Activated T-cell treated with anti-CD3 and anti-CD28 coated beads, Interleukin-2, amount 50 U/mL, for 4 hours (primary cell): ENCODE measurements around the gene TNFAIP8L1. TPM values are rescaled to one million over a fixed set of nuclear protein-coding genes. Genes with fewer than 3 reads are reported as not detected.
"Not testable (repeated sequence)": the region's sequence is repeated elsewhere in the genome, so short reads cannot be mapped to it uniquely, and the experiment has no call there.

Experiments used
- ATAC-seq, 2 donors: fragments of 200-7000 bp; cut with Tn5 transposase; one replicate each; pipeline ENCODE4 v1.10.0; 2021
- DNase-seq: peaks from one replicate; pipeline ENCODE4 v3.0.0-alpha.2; 2020
- H3K27me3 Mint-ChIP-seq: one replicate; pipeline ENCODE4 v1.8.0; 2021; ENCODE audit warnings: low read depth, mixed read lengths
- H3K36me3 Mint-ChIP-seq: one replicate; pipeline ENCODE4 v1.8.0; 2022; ENCODE audit warnings: mixed read lengths; ENCODE audit not compliant: insufficient read depth
- H3K4me1 Mint-ChIP-seq: one replicate; pipeline ENCODE4 v1.8.0; 2021; ENCODE audit warnings: low read depth, mixed read lengths
- H3K4me3 Mint-ChIP-seq: one replicate; pipeline ENCODE4 v1.8.0; 2021; ENCODE audit warnings: mild to moderate bottlenecking, moderate library complexity, mixed read lengths
- H3K9me3 Mint-ChIP-seq: one replicate; pipeline ENCODE4 v1.8.0; 2021; ENCODE audit warnings: mixed read lengths
- total RNA-seq, 3 donors: library from RNA; stranded (reverse); gene quantifications; one replicate each; pipeline ENCODE4 v1.2.1, GENCODE V29; 2021

TNFAIP8L1 gene
- 1 to 10 TPM; 3.2 to 4.0 (median 3.9) TPM for total RNA-seq

DNA sequence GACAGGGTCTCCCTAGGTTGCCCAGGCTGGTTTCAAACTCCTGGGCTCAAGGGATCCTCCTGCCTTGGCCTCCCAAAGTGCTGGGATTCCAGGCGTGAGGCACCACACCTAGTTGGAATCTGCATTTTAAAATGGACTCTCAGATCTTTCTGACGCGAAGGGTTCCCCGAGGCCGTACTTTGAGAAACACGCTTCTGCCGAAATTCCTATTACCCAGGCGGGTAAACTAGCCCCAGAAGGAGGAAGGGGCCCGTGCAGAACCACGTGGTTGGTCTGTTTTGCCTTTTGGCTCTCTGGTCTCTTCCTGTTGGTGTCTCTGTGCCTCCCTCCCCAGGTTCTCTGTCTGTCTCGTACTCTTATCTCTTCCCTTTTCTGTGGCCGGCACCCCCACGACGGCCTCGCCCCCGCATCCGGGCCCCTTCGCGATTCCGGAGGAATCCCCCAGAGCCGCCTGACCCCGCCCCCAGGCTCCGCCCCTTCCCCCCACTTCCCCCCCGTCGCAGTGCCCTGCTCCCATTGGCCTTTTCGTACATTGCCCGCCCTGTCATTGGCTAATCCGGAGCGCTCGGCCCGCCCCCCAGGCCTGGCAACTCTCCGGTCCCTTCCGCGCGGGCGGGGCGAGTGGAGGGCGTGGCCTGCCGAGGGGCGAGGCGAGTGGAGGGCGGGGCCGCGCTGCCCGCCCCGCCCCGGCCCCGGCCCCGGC, at the start of gene TNFAIP8L1:
Gene TNFAIP8L1, plus strand, starts transcription at position 689 of the 703 bp plus-strand sequence. CDS start 12,354 bp downstream, outside the sequence.
- H3K4me1 Mint-ChIP-seq: peaks cover 30% of the 10 kb centered on the region
- H3K27me3 Mint-ChIP-seq: no peaks in the 10 kb centered on the region
- H3K36me3 Mint-ChIP-seq: no peaks in the 10 kb centered on the region
- ATAC-seq: peak; percentile 95 to 96
- no peaks in the 10 kb centered on the region for H3K9me3 Mint-ChIP-seq
- peak within 1 kb of the TSS; percentile 94 for H3K4me3 Mint-ChIP-seq
- DNase-seq: peak; percentile 99

DNA sequence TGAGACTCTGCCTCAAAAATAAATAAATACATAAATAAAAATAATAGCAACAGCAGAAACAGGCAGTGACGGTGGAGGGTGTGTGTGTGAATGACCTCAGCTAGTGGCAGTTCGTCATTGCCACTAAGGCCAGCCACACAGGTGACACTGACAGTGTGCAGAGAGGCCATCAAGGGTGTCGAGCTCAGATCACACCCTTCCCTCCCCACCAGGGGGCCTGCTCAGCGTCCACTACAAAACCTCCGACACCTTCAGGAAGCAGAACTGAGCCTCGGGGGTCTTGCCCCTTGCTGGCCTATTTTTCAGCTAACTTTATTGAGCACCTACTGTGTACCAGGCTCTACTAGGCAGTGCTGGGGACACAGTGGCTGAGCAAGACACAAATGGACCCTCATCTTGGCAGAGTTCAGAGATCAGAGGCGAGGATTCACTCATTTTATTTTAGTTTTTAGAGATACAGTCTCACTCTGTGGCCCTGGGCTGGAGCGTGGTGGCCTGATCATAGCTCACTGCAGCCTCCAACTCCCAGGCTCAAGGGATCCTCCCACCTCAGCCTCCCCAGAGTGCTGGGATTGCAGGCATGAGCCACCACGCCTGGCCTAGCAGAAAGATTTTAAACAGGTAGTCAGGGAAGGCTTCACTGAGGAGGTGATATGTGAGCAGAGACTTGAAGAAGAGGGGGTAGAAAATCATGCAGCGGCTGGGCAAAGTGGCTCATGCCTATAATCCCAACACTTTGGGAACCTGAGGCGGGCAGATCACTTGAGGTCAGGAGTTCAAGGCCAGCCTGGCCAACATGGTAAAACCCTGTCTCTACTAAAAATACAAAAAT, 49.5 kb upstream of the TNFAIP8L1 start:
- H3K27me3 Mint-ChIP-seq: peaks cover 58% of the 10 kb centered on the region
- H3K36me3 Mint-ChIP-seq: no peaks in the 10 kb centered on the region
- peaks cover 2% of the 10 kb centered on the region for H3K4me1 Mint-ChIP-seq
- no peak for ATAC-seq
- DNase-seq: no peak
- no peaks in the 10 kb centered on the region for H3K9me3 Mint-ChIP-seq
- no peak overlapping the region for H3K4me3 Mint-ChIP-seq

DNA sequence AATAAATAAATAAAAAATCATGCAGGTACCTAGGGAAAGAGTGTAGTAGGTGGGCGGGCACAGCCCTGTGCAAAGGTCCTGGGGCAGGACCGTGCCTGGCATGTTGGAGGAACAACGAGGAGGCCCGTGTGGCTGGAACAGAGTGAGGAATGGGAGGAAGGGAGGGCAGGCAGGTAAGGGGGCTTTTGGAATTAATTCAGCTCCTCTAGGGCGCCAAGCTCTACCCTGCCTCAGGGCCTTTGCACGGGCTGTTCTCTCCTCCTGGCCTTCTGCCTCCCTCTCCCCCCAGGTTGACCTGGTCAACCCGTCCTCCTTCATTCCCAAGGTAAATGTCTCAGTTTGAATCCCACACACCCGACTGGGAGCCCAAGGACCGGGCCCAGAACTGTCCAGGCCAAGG, 48.8 kb upstream of the TNFAIP8L1 start:
- Mint-ChIP-seq H3K27me3 (peaks cover 51% of the 10 kb centered on the region), H3K9me3 (no peaks in the 10 kb centered on the region), H3K4me3 (no peak overlapping the region), H3K4me1 (no peaks in the 10 kb centered on the region), H3K36me3 (no peaks in the 10 kb centered on the region)
- ATAC-seq (no peak), DNase-seq (no peak)

DNA sequence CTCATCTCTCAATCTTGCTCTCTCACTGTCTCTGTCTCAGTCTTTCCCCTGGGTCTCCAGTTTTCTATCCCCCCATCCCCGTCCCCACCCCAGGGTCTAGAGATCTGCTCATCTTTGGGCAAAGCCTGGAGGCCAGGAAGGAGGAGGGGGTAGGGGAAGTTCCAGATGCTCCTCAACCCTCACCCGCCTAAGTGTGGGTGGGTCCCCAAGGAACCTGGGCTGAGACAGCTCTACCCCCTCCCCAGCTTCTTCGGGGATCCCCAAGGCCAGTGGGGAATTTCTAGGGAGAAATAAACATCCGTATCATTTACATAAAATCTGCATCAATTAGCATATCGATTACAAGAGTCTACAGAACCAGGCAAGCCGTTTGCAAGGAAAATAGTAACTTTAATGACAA, 48.0 kb upstream of the TNFAIP8L1 start:
- Mint-ChIP-seq H3K9me3 (no peaks in the 10 kb centered on the region), H3K4me1 (no peaks in the 10 kb centered on the region), H3K27me3 (peaks cover 44% of the 10 kb centered on the region), H3K4me3 (no peak overlapping the region), H3K36me3 (no peaks in the 10 kb centered on the region)
- DNase-seq (no peak), ATAC-seq (no peak)

DNA sequence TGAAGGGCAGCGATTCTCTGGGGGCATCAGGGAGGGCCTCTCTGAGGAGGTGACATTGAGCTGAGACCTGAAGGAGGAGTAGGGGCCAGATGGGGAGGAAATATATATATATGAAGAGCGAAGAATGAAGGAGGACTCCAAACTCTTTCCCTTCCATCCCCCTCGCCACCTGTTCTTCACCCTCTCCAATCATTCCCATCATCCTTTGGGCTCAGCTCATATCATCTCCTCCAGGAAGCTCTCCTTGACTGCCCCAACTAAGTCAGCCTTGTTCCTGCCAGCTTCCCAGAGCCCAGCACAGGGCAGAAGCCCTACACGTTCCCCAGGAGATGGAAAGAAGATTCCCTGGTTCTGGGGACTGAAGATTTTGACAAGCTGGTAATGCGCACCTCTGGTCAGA, 46.9 kb upstream of the TNFAIP8L1 start:
- ATAC-seq: no peak
- H3K36me3 Mint-ChIP-seq: no peaks in the 10 kb centered on the region
- H3K4me1 Mint-ChIP-seq: peaks cover 3% of the 10 kb centered on the region
- H3K9me3 Mint-ChIP-seq: no peaks in the 10 kb centered on the region
- DNase-seq: no peak
- no peak overlapping the region for H3K4me3 Mint-ChIP-seq
- peaks cover 42% of the 10 kb centered on the region for H3K27me3 Mint-ChIP-seq

DNA sequence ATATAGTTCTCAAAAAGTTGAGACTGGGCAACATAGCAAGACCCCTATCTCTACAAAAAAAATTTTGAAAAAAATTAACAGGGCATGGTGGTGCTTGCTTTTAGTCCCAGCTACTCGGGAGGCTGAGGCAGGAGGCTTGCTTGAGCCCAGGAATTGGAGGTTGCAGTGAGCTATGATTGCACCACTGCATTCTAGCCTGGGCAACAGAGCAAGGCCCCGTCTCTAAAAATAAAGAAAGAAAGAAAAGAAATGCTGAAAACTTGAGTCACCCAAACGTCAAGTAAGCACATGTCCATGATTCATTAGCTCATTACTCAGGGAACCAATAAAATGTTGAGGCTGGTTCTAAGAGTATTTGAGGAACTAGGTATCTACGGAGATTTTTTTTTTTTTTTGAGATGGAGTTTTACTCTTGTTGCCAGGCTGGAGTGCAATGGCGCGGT, 45.9 kb upstream of the TNFAIP8L1 start:
- ATAC-seq: no peak
- no peak for DNase-seq
- H3K4me3 Mint-ChIP-seq: no peak overlapping the region
- H3K36me3 Mint-ChIP-seq: no peaks in the 10 kb centered on the region
- H3K9me3 Mint-ChIP-seq: no peaks in the 10 kb centered on the region
- peaks cover 40% of the 10 kb centered on the region for H3K27me3 Mint-ChIP-seq
- peaks cover 6% of the 10 kb centered on the region for H3K4me1 Mint-ChIP-seq

DNA sequence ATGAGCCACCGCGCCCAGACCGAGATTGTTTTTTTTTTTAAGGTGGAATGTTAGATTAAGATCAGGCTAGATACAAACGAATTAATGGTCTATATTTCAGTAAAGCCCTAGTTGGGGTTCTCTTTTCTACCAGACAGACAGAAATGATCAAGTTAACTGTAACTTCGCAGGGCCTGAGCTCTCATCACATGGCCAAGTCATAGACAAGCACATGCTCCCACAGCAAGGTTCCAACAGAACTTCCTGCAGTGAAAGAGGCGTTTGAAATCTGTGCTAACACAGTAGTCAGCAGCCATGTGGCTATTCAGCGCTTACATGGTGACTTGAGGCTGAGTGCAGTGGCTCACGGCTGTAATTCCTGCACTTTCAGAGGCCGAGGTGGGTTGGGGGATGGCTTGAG, 45.1 kb upstream of the TNFAIP8L1 start:
- DNase-seq (no peak), ATAC-seq (no peak)
- Mint-ChIP-seq H3K9me3 (no peaks in the 10 kb centered on the region), H3K27me3 (peaks cover 46% of the 10 kb centered on the region), H3K36me3 (no peaks in the 10 kb centered on the region), H3K4me3 (no peak overlapping the region), H3K4me1 (peaks cover 7% of the 10 kb centered on the region)

DNA sequence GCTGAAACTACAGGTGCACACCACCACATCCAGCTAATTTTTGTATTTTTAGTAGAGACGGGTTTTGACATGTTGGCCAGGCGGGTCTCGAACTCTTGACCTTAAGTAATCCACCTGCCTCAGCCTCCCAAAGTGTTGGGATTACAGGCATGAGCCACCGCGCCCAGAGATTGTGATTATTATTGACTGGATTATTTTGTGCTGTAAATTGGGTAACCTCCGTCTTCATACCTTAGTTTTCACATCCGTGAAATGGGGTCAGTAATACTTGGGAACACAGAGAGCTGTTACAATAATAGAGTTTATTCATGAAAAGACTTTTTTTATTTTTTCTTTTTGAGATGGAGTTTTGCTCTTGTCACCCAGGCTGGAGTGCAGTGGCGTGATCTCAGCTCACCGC, 44.2 kb upstream of the TNFAIP8L1 start:
- not testable (repeated sequence) for DNase-seq, ATAC-seq, H3K4me3 Mint-ChIP-seq, H3K4me1 Mint-ChIP-seq, H3K36me3 Mint-ChIP-seq, H3K9me3 Mint-ChIP-seq
- peaks cover 48% of the 10 kb centered on the region for H3K27me3 Mint-ChIP-seq

DNA sequence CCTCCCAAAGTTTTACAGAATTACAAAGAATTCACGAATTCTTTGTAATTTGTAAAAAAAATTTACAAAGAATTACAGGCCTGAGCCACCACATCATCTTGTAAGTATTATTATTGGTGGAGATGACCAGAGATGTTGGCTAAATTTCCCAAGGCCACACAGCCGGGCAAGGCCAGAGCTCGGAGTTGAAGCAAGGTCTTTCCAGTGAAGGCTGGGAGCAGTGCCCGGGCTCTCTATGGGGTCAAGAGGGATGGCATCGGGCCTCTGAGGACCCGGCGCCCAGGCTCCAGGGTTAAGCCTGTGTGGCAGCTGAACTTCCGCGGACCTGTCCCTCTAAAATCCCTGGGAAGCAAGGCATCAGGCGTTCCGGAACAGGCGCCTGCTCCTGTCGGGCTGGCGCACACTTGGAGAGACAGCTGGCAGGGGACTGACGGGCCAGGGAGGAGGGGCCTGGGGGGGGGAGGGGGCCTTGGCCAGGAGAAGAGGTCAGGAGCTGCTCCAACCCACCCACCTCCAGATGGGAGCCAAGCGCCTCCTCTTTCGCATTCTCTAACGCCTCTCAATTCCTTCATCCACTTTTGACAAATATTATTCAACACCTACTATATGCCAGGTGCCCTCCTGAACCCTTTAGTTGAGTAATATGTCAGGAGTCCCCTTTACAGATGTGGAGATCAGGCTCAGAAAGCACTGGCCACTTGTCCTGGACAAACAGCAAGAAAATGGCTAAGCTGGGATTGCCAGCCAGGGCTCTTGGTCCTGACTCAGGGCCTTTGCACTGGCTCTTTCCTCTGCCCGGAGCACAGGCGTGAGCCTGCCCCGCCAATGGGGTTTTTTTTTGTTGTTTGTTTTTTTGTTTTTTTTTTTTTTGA, 43.0 kb upstream of the TNFAIP8L1 start:
- no peak for DNase-seq
- Mint-ChIP-seq H3K36me3 (no peaks in the 10 kb centered on the region), H3K4me3 (no peak overlapping the region), H3K27me3 (peaks cover 46% of the 10 kb centered on the region), H3K9me3 (no peaks in the 10 kb centered on the region), H3K4me1 (peaks cover 7% of the 10 kb centered on the region)
- no peak for ATAC-seq

DNA sequence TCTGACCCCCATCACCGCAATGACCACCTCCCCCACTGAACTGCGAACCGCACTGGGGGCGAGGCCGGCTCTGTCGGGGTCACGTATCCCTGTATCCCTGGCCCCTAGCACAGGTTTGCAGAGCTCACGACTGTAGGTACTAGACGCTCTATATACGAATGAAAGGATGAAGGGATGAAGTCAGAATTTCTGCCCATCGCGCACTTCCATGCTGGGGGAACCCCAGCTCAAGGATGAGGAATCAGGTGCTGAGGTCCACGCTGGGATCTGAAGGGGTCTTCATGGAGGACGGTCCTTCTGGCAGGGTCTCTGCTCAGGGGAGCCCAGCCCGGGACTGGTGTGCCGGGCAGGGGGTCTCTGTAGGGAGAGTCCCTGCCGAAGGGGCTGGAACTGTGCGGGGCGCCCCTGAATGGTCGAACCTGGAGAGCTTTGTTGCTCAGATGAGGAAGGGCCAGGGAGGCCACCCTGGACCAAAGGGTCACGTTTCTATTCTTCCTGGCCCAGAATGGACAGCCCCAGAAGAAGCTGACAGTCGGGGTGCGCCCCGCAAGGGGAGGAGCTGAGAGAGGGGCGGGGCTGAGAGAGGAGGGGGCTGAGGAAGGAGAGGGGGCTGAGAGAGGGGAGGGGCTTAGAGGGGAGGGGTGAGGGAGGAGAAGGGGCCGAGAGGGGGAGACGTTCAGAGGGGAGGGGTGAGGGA, 41.9 kb upstream of the TNFAIP8L1 start:
- Mint-ChIP-seq H3K9me3 (no peaks in the 10 kb centered on the region), H3K27me3 (peaks cover 40% of the 10 kb centered on the region), H3K36me3 (no peaks in the 10 kb centered on the region), H3K4me3 (no peak overlapping the region), H3K4me1 (peaks cover 7% of the 10 kb centered on the region)
- no peak for DNase-seq
- peak; percentile 12 to 25 for ATAC-seq

DNA sequence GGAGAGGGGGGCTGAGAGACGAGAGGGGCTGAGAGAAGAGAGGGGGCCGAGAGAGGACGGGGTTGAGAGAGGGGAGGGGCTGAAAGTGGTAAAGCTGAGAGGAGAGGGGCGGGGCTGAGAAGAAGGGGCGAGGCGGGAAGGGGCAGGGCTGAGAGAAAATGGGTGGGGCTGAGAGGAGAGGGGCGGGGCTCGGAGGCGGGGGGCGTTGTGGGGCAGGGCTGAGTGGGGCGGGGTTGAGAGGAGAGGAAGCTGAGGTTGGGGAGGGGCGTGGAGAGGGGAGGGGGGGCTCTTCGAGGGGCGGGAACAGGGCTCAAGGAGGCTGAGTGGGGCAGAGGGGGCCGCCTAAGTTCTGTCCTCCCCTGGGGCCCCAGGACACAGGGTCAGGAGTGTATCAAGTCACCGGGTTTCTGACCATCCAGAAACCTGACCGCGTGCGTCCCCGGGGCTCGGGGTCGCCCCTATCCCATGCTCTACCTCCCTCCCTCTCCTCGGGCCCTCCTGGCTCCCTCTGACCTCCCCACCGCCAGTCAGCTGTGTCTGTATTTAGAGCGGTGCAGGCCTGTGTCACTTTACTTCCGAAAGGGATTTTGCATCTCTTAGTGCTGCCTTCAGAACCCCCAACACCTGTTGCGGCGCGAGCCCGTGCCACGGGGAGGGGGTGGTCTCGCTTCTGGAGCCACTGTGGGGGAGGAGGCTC, 41.2 kb upstream of the TNFAIP8L1 start:
- Mint-ChIP-seq H3K27me3 (peaks cover 35% of the 10 kb centered on the region), H3K4me3 (peak overlapping the region; percentile 16), H3K36me3 (no peaks in the 10 kb centered on the region), H3K4me1 (peaks cover 7% of the 10 kb centered on the region), H3K9me3 (no peaks in the 10 kb centered on the region)
- ATAC-seq (peak; percentile 64 to 75), DNase-seq (peak; percentile 25)

DNA sequence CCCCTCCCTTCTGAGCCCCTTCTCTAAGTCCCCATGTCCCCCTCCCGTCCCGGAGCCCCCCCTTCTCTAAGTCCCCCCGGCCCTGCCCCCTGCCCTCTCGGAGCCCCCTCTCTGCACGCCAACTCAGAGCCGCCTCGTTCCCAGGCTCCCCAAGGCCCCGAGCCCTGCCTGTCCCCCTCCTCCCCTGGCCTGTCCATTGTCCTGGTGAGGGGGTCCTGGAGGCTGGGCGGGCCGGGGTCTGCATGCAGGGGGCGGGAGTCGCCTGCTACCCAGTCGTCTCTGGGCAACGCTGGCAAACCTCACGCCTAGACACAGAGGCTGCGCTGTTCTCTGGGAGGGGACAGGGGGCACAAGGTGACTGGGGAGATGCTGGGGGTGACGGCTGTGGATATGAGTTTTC, 40.6 kb upstream of the TNFAIP8L1 start:
- ATAC-seq: no peak
- no peak for DNase-seq
- Mint-ChIP-seq H3K9me3 (no peaks in the 10 kb centered on the region), H3K27me3 (peaks cover 35% of the 10 kb centered on the region), H3K4me1 (peaks cover 7% of the 10 kb centered on the region), H3K36me3 (no peaks in the 10 kb centered on the region), H3K4me3 (no peak overlapping the region)

DNA sequence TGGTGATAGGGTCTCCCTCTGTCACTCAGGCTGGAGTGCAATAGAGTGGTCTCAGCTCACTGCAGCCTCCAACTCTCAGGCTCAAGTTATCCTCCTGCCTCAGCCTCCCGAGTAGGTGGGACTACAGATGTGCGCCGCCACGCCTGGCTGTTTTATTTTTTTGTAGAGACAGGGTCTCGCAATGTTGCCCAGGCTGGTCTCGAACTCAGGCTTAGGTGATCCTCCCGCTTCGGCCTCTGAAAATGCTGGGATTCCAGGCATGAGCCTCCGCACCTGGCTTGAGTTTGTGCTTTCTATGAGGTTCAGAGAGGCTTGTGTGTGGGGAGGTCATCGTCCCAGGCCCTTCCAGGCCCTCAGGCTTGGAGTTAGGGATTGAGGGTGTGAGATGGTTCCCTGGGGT, 39.2 kb upstream of the TNFAIP8L1 start:
- Mint-ChIP-seq H3K27me3 (peaks cover 34% of the 10 kb centered on the region), H3K4me3 (no peak overlapping the region), H3K4me1 (peaks cover 7% of the 10 kb centered on the region), H3K9me3 (no peaks in the 10 kb centered on the region), H3K36me3 (no peaks in the 10 kb centered on the region)
- DNase-seq (no peak), ATAC-seq (no peak)
